Transverse colon (tissue), 4 donors: ENCODE results near the gene FCRL6. TPM values are rescaled to one million over a fixed set of nuclear protein-coding genes. Genes with fewer than 3 reads are reported as not detected.

Experiments used
- DNase-seq: peaks from one replicate; pipeline ENCODE4 v3.0.0-alpha.2; 2019
- H3K27ac ChIP-seq, 4 donors: fragments of 200-600 bp; sonication (generic); 2 replicates each; pipeline ENCODE4 v1.5.1; 2016 to 2018; ENCODE audit warnings: inconsistent platforms in 4 of 4
- H3K27me3 ChIP-seq: fragments of 200-600 bp; sonication (generic); 2 replicates; pipeline ENCODE4 v1.5.1; 2017; ENCODE audit warnings: inconsistent platforms
- H3K36me3 ChIP-seq, 4 donors: fragments of 200-600 bp; sonication (generic); 2 replicates each; pipeline ENCODE4 v1.5.1; 2017 to 2019; ENCODE audit warnings: inconsistent platforms in 4 of 4
- H3K4me1 ChIP-seq, 4 donors: fragments of 200-600 bp; sonication (generic); 2 replicates each; pipeline ENCODE4 v1.5.1; 2017 to 2020; ENCODE audit warnings: inconsistent platforms in 4 of 4
- H3K4me3 ChIP-seq, 4 donors: fragments of 200-600 bp; sonication (generic); 1 replicate in 1 of 4; 2 replicates in 3 of 4; pipeline versions ENCODE4 v1.5.1 to v1.6.1; 2017 to 2019; ENCODE audit warnings: inconsistent platforms in 4 of 4
- H3K9me3 ChIP-seq, 2 donors: fragments of 200-600 bp; sonication (generic); 2 replicates each; pipeline ENCODE4 v1.5.1; 2017 to 2019; ENCODE audit warnings: inconsistent platforms in 2 of 2
- CTCF ChIP-seq, 5 experiments: fragments of 200-600 bp in 3 of 5; fragments of 450-650 bp in 2 of 5; sonication (generic) in 3 of 5; IDR thresholded peaks; 1 replicate in 2 of 5; 2 replicates in 3 of 5; pipeline ENCODE4 v1.5.1; 2016 to 2017; ENCODE audit warnings: antibody characterized with exemption in 5 of 5, inconsistent platforms in 3 of 5, mild to moderate bottlenecking in 2 of 5, moderate library complexity in 1 of 5
- EP300 ChIP-seq: sonication (generic); formaldehyde crosslinking; IDR thresholded peaks from one replicate; pipeline ENCODE4 v1.6.1; 2017; ENCODE audit warnings: antibody characterized with exemption, low read depth
- POLR2A ChIP-seq: fragments of 450-650 bp; IDR thresholded peaks from one replicate; pipeline ENCODE4 v1.6.1; 2016; ENCODE audit warnings: antibody characterized with exemption, mild to moderate bottlenecking, moderate library complexity
- POLR2AphosphoS5 ChIP-seq, 3 donors: sonication (generic); formaldehyde crosslinking; IDR thresholded peaks; one replicate each; pipeline ENCODE4 v1.6.1; 2016; ENCODE audit warnings: antibody characterized with exemption in 3 of 3
- WGBS, 2 donors: methylation state at CpG; one replicate each; pipeline ENCODE4 v1.1.5; 2018; ENCODE audit warnings: low coverage in 1 of 2; 5-methylcytosine and 5-hydroxymethylcytosine counted together
- in situ Hi-C, 4 donors: fragments of 200-750 bp; cut with MboI; loops; one replicate each; pipeline versions ENCODE4 v1.15.0 to v1.15.1; 2017; ENCODE audit warnings: low sequenced_read_pairs in 3 of 4, low pct_ligation_motif_present in 1 of 4, low pct_unique_long_range_greater_than_20kb in 1 of 4
- intact Hi-C: fragments of 100-400 bp; cut with DNase I; formaldehyde crosslinking; loops from one replicate; pipeline ENCODE4 v1.15.1; 2023; ENCODE audit warnings: low total_unique reads
- total RNA-seq, 4 donors: library from RNA; depleted of rRNA; stranded (reverse); fragments of >200 nt; gene quantifications; one replicate each; pipeline ENCODE4 v1.1.0, GENCODE V29; 2016

Gene FCRL6
- total RNA-seq, 4 donors from 2014 or later, result 0.55 to 1.4 TPM; not detected in 2

GRCh38 chr1:159830722-159831121, 28.6 kb downstream of the FCRL6 start:
- intact Hi-C loops, result no loop called here
- no peak overlapping the region for H3K4me3 ChIP-seq

GRCh38 chr1:159831412-159832141, 29.4 kb downstream of the FCRL6 start:
- DNase-seq, result no peak
- Histone ChIP-seq H3K9me3 (no peaks in the 10 kb centered on the region), H3K4me1 (no peaks in the 10 kb centered on the region), H3K36me3 (no peaks in the 10 kb centered on the region), H3K4me3 (no peak overlapping the region), H3K27me3 (no peaks in the 10 kb centered on the region), H3K27ac (no peak overlapping the region)
- 52 to 62% methylated on average over 3 to 7 of the region's 7 CpGs for WGBS, 2 donors
- intact Hi-C loops (no loop called here), in situ Hi-C loops (no loop called here)
- TF ChIP-seq CTCF (IDR thresholded peaks at IDR 0.05), result no peak
- TF ChIP-seq POLR2A, result no peak
- no peak for TF ChIP-seq POLR2AphosphoS5 (IDR thresholded peaks at IDR 0.05)
- TF ChIP-seq EP300, result no peak

More at GRCh38 chr1:159830722-159831121, 28.6 kb downstream of the FCRL6 start:
- H3K9me3 ChIP-seq, result no peaks in the 10 kb centered on the region
- no peak for TF ChIP-seq CTCF (IDR thresholded peaks at IDR 0.05)
- no peak for TF ChIP-seq POLR2A
- no peak for TF ChIP-seq POLR2AphosphoS5 (IDR thresholded peaks at IDR 0.05)
- no peak for TF ChIP-seq EP300
- H3K27me3 ChIP-seq, result no peaks in the 10 kb centered on the region
- H3K4me1 ChIP-seq, result peaks cover 0 to 6% (median 0%) of the 10 kb centered on the region in 4 donors
- WGBS, 2 donors, result 73 to 82% methylated on average over 7 to 8 of the region's 8 CpGs
- in situ Hi-C loops, result no loop called here
- no peak for DNase-seq
- H3K36me3 ChIP-seq, result no peaks in the 10 kb centered on the region
- no peak overlapping the region for H3K27ac ChIP-seq

GRCh38 chr1:159832309-159832708, 30.1 kb downstream of the FCRL6 start:
- no peak for DNase-seq
- in situ Hi-C loops (no loop called here), intact Hi-C loops (no loop called here)
- Histone ChIP-seq H3K9me3 (no peaks in the 10 kb centered on the region), H3K27ac (no peak overlapping the region), H3K36me3 (no peaks in the 10 kb centered on the region), H3K4me3 (no peak overlapping the region), H3K27me3 (no peaks in the 10 kb centered on the region), H3K4me1 (no peaks in the 10 kb centered on the region)
- WGBS, 2 donors, result 90 to 100% methylated on average over 2 of the region's 2 CpGs
- TF ChIP-seq CTCF (IDR thresholded peaks at IDR 0.05), result no peak
- no peak for TF ChIP-seq POLR2AphosphoS5 (IDR thresholded peaks at IDR 0.05)
- no peak for TF ChIP-seq POLR2A
- no peak for TF ChIP-seq EP300

GRCh38 chr1:159835356-159835755, 33.2 kb downstream of the FCRL6 start:
- intact Hi-C loops (no loop called here), in situ Hi-C loops (no loop called here)
- H3K27me3 ChIP-seq, result no peaks in the 10 kb centered on the region
- H3K4me3 ChIP-seq, result no peak overlapping the region
- H3K4me1 ChIP-seq, result no peaks in the 10 kb centered on the region
- H3K27ac ChIP-seq, result no peak overlapping the region
- no peak for DNase-seq
- no peaks in the 10 kb centered on the region for H3K9me3 ChIP-seq
- 61% methylated on average over 3 of the region's 3 CpGs; no CpG with 5 or more reads in 1 of the 2 donors for WGBS, 2 donors
- H3K36me3 ChIP-seq, result no peaks in the 10 kb centered on the region
- TF ChIP-seq POLR2A (no peak), CTCF (IDR thresholded peaks at IDR 0.05) (no peak), EP300 (no peak), POLR2AphosphoS5 (IDR thresholded peaks at IDR 0.05) (no peak)
